GM18499 (cell line): Measurements from ENCODE around the gene TRAPPC6A.

Source experiments
- ATAC-seq: cut with Tn5 transposase; IDR thresholded peaks from one replicate; pipeline ENCODE4 v1.9.1; 2021; ENCODE audit warnings: moderate number of reproducible peaks; ENCODE audit not compliant: insufficient read depth, unreplicated experiment

TRAPPC6A gene

DNA sequence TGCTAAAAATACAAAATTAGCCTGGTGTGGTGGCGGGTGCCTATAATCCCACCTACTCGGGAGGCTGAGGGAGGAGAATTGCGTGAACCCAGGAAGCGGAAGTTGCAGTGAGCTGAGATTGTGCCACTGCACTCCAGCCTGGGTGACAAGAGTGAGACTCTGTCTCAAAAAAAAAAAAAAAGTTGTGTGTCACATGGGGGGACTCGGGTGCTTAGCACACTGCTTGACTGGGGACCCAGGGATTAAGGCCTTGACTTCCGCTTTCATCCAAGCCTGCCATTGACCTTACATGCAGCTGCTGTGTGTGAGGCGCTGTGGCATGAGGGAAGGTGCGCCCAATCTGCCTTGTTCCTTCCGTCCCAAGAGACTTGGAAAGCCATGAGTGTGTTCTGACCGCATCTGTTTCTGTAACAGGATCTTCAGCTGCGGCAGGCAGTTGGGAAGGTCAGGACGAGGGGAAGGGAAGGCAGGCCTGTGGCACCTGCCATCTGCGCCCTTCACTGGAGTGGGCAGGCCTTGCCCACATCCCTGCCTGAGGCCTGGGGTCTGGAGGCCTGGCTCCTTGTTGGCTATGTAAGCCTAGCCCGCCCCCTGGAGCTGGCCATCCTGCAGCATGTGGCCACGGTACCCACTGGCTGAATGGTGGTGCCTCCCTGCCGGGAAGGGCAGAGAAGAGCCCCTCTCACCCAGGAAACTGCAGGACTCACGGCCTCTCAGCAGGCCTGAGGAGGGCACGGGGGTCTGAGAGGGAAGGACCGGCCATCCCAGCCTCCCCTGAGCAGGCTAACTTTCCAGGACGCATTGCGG lies 62.0 kb downstream of the TRAPPC6A start:
- ATAC-seq, result no peak

DNA sequence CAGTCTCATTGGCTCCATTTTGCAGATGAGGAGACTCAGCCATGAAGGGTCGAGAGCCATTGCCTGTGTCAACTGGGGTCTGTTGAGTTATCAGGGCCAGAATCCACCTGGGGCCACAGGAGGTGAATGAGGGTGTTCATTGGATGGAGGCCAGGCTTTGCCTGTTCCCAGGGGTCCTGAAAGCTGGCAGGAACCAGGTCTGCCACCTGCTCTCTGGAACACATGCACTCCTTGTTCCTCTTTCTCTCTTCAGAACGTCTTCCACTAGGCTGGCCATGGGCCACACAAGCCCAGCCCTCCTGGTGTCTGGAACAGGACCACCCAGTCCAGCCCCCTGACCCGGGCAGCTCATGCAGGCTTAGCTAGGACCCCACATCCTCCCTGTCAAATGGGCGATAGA lies 63.9 kb downstream of the TRAPPC6A start:
- ATAC-seq, result no peak

DNA sequence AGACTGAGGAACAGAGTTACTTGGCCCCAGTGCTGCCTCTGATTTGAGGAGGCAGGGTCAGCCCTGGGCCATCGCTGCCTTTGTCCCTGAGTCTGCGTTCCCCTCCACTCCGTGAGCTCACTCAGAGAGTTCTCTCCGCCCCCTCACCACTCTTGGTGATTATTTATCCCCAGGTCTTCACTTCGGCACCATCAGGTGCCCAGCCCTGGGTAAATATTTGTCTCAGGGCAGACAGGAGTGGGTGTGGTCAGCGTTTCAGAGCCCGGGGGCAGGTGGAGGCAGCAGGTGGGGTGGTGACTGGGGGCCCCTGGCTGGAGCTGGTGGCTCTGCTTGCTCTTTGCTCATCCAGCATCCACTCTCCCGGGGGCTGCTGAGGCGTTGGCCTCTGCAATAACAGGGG lies 64.4 kb downstream of the TRAPPC6A start:
- no peak for ATAC-seq
